Ectodermal cell (in vitro differentiated cells): Measurements from ENCODE around the gene MT1G.

Source experiments
- H3K27ac ChIP-seq: 2 replicates; pipeline ENCODE4 v1.7.0; 2013; ENCODE audit warnings: mild to moderate bottlenecking, low read depth, low read length; ENCODE audit not compliant: insufficient read depth, poor library complexity, severe bottlenecking
- H3K27me3 ChIP-seq: 2 replicates; pipeline ENCODE4 v1.7.0; 2013; ENCODE audit warnings: mild to moderate bottlenecking, low read length; ENCODE audit not compliant: insufficient read depth, control insufficient read depth, poor library complexity, severe bottlenecking
- H3K36me3 ChIP-seq: one replicate; pipeline ENCODE4 v1.7.0; 2013; ENCODE audit warnings: low read length; ENCODE audit not compliant: control insufficient read depth, insufficient read depth
- H3K4me1 ChIP-seq: one replicate; pipeline ENCODE4 v1.7.0; 2013; ENCODE audit warnings: low read length; ENCODE audit not compliant: control insufficient read depth, insufficient read depth
- H3K4me3 ChIP-seq: 2 replicates; pipeline ENCODE4 v1.7.0; 2013; ENCODE audit warnings: low read depth, low read length, control low read depth; ENCODE audit not compliant: insufficient read depth
- H3K9me3 ChIP-seq: 2 replicates; pipeline ENCODE4 v1.7.0; 2013; ENCODE audit warnings: mild to moderate bottlenecking, low read length, moderate library complexity; ENCODE audit not compliant: control insufficient read depth
- WGBS, 2 experiments: methylation state at CpG; one replicate each; pipeline ENCODE4 v1.1.7; 2013; ENCODE audit warnings: missing lambda C conversion rate in 2 of 2; 5-methylcytosine and 5-hydroxymethylcytosine counted together

Gene MT1G

DNA sequence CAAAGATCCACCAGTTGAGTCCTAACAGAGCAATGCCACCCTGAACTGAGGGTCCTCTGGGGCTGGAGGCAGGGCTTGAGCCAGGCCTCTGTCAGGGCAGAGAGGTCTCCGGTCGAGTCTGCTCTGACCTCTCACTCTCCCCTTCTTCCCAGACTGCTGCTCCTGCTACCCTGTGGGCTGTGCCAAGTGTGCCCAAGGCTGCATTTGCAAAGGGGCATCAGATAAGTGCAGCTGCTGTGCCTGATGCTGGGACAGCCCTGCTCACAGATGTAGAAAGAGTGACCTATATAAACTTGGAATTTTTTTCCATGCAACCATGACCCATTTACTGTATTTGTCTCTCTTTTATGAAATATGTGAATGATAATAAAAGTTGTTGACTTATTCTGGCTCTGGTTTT lies 18.6 kb downstream of the MT1G start:
- Histone ChIP-seq H3K4me1 (no peaks in the 10 kb centered on the region), H3K27ac (no peak overlapping the region), H3K9me3 (no peaks in the 10 kb centered on the region), H3K4me3 (no peak overlapping the region), H3K36me3 (no peaks in the 10 kb centered on the region), H3K27me3 (peaks cover 72% of the 10 kb centered on the region)
- 90 to 93% methylated on average over 2 of the region's 2 CpGs for WGBS, 2 experiments

DNA sequence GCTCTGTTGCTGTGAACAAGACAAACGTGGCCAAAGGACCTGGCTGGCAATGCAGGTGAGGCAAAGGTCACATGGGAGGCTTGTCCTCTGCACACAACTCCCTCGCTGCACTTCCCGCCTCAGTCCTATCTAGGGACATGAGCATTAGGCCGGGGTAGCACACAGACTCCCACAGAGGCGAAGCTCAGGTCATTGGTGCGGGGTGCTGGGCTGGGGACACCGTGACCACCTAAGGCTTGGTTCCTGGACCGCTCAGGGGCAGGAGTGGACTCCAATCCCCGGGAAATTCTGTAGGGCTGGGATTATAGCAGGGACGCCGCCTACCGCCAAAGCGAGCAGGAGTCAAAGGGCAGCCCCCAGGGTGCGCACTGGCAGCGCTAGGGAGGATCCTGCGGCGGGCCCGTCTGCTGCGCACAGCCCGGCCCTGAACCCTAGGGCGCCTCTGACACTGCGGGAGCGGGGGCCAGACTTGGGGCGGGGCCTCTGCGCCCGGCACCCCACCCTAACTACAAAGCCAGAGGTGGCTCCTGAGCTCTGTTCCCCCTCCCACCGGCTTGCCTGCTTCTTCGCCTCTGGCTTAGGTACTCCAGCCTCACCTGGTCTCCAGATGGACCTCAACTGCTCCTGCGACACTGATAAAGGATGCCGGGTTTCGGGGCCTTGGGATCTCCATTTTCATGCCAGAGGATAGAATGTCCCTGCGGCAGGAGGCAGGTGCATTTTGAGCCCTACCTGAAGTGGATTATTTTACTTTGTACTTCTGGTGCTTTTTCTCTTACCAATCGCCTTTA lies 20.0 kb downstream of the MT1G start:
- H3K27ac ChIP-seq = no peak overlapping the region
- no peaks in the 10 kb centered on the region for H3K36me3 ChIP-seq
- 48 to 52% methylated on average over 33 of the region's 33 CpGs for WGBS, 2 experiments
- no peak overlapping the region for H3K4me3 ChIP-seq
- H3K4me1 ChIP-seq = peaks cover 7% of the 10 kb centered on the region
- H3K9me3 ChIP-seq = no peaks in the 10 kb centered on the region
- peaks cover 83% of the 10 kb centered on the region for H3K27me3 ChIP-seq

DNA sequence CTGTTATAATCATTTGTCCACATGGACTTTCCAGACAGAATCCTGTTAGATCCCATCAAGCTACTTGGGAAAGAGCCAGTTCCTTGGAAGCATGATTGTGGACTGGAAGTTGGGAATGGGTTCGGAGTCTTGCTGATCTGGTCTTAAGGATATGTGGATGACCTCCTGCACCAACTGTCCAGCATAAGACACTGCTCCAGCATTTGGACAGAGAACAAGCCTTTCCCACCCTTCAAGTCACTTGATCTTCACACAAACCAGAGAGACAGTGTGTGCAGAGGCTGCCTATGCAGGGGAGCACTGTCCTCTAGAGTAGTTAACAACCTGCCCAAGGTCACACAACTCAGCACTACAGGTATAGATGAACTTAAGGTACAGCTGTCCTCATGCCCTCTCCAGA lies 22.0 kb downstream of the MT1G start:
- 0% methylated on average over 1 of the region's 1 CpG for WGBS, 2 experiments
- Histone ChIP-seq H3K9me3 (no peaks in the 10 kb centered on the region), H3K27ac (no peak overlapping the region), H3K27me3 (peaks cover 94% of the 10 kb centered on the region), H3K36me3 (no peaks in the 10 kb centered on the region), H3K4me1 (peaks cover 7% of the 10 kb centered on the region), H3K4me3 (no peak overlapping the region)

- 65 to 85% methylated on average over 1 of the region's 1 CpG for WGBS, 2 experiments
- Histone ChIP-seq H3K4me1 (peaks cover 7% of the 10 kb centered on the region), H3K36me3 (no peaks in the 10 kb centered on the region), H3K4me3 (no peak overlapping the region), H3K9me3 (no peaks in the 10 kb centered on the region), H3K27me3 (peaks cover 99% of the 10 kb centered on the region), H3K27ac (no peak overlapping the region)
Observed at GRCh38 chr16:56645311-56645710, 22.6 kb downstream of the MT1G start.

DNA sequence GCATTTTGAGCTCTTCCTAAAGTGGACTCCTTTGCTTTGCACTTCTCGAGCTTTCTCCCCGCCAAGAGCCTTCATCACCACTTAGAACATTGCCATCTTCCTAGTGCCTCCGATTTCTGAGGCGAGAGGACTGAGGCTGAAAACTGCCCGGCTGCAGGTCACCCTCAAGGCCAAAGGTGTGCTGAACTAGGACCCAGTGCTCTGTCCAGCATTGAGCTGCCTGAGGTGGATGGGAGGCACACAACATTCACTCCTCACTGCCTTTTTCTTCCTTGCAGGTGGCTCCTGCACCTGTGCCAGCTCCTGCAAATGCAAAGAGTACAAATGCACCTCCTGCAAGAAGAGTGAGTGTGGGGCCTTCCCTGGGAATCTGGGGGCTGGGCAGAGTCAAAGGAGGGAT lies 24.0 kb downstream of the MT1G start:
- H3K9me3 ChIP-seq = no peaks in the 10 kb centered on the region
- peaks cover 100% of the 10 kb centered on the region for H3K27me3 ChIP-seq
- no peaks in the 10 kb centered on the region for H3K36me3 ChIP-seq
- H3K4me3 ChIP-seq = no peak overlapping the region
- no peak overlapping the region for H3K27ac ChIP-seq
- 59 to 66% methylated on average over 5 of the region's 5 CpGs for WGBS, 2 experiments
- peaks cover 7% of the 10 kb centered on the region for H3K4me1 ChIP-seq

DNA sequence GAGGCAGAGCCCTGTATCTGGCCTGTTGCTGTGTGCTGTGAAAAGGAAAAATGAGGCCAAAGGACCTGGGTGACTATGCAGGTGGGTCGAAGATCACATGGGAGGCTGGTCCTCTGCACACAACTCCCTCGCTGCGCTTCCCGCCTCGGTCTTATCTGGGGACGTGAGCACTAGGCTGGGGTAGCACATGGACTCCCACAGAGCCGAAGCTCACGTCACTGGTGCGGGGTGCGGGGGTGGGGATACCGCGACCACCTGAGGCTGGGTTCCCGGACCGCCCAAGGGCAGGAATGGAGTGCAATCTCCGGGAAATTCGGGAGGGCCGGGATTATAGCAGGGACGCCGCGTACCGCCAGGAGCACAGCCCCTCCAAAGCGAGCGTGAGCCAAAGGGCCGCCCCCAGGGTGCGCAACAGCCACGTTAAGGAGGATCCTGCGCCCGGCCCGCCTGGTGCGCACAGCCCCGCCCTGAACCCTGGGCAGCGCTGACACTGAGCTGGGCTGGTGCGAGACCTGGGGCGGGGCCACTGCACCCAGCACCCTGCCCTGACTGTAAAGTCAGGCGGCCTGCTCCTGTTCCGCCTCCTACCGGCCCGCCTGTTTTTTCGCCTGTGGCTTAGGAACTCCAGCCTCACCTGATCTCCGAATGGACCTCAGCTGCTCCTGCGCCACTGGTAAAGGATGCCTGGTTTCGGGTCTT lies 24.6 kb downstream of the MT1G start:
- Histone ChIP-seq H3K4me1 (peaks cover 7% of the 10 kb centered on the region), H3K27me3 (peaks cover 100% of the 10 kb centered on the region), H3K9me3 (no peaks in the 10 kb centered on the region), H3K27ac (no peak overlapping the region), H3K4me3 (no peak overlapping the region), H3K36me3 (no peaks in the 10 kb centered on the region)
- WGBS, 2 experiments = 5 to 6% methylated on average over 42 of the region's 42 CpGs

DNA sequence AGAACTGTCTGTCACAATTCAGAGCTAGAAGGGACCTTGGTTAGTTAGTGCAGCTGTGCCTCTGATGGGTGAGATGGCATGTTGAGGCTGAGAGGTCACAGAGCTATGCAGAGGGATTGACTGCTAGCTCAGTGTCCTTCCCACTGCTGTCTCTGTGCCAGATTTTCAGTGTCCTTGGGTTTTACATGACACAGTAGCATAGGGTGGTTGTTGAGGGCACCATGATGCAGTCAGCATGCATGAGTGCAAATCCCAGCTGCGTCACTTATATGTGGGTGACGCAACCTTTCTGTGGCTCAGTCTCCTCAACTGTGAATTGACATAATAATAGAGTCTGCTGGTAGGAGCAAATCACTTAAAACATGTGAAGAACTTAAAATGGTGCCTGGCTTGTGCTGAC lies 26.7 kb downstream of the MT1G start:
- H3K27me3 ChIP-seq = peaks cover 100% of the 10 kb centered on the region
- WGBS, 2 experiments = 84 to 85% methylated on average over 2 of the region's 2 CpGs
- no peak overlapping the region for H3K4me3 ChIP-seq
- H3K27ac ChIP-seq = no peak overlapping the region
- H3K4me1 ChIP-seq = peaks cover 7% of the 10 kb centered on the region
- no peaks in the 10 kb centered on the region for H3K9me3 ChIP-seq
- no peaks in the 10 kb centered on the region for H3K36me3 ChIP-seq

- no peak overlapping the region for H3K27ac ChIP-seq
- H3K4me3 ChIP-seq = no peak overlapping the region
- peaks cover 100% of the 10 kb centered on the region for H3K27me3 ChIP-seq
- no peaks in the 10 kb centered on the region for H3K36me3 ChIP-seq
- 80 to 100% methylated on average over 1 of the region's 1 CpG for WGBS, 2 experiments
- no peaks in the 10 kb centered on the region for H3K9me3 ChIP-seq
- H3K4me1 ChIP-seq = peaks cover 7% of the 10 kb centered on the region
Observed at GRCh38 chr16:56640076-56640475, 27.8 kb downstream of the MT1G start.

DNA sequence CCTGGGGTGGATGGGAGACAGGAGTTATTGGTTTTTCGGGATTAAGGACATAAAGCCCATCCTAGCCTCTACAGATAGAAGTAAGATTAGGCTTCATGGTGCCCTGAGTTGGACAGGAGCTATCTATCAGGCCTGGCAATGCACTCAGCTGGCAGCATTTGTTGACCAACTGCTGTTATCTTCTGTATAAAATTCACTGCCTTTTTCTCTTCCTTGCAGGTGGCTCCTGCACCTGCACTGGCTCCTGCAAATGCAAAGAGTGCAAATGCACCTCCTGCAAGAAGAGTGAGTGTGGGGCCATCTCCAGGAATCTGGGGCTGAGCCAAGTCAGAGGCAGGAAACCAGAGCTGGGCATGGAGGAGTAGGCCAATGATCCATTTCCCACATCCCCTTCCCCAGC lies 28.8 kb downstream of the MT1G start:
- Histone ChIP-seq H3K9me3 (no peaks in the 10 kb centered on the region), H3K4me3 (no peak overlapping the region), H3K4me1 (peaks cover 7% of the 10 kb centered on the region), H3K27me3 (peaks cover 100% of the 10 kb centered on the region), H3K27ac (no peak overlapping the region), H3K36me3 (no peaks in the 10 kb centered on the region)
- WGBS, 2 experiments = 59 to 67% methylated on average over 1 of the region's 1 CpG

DNA sequence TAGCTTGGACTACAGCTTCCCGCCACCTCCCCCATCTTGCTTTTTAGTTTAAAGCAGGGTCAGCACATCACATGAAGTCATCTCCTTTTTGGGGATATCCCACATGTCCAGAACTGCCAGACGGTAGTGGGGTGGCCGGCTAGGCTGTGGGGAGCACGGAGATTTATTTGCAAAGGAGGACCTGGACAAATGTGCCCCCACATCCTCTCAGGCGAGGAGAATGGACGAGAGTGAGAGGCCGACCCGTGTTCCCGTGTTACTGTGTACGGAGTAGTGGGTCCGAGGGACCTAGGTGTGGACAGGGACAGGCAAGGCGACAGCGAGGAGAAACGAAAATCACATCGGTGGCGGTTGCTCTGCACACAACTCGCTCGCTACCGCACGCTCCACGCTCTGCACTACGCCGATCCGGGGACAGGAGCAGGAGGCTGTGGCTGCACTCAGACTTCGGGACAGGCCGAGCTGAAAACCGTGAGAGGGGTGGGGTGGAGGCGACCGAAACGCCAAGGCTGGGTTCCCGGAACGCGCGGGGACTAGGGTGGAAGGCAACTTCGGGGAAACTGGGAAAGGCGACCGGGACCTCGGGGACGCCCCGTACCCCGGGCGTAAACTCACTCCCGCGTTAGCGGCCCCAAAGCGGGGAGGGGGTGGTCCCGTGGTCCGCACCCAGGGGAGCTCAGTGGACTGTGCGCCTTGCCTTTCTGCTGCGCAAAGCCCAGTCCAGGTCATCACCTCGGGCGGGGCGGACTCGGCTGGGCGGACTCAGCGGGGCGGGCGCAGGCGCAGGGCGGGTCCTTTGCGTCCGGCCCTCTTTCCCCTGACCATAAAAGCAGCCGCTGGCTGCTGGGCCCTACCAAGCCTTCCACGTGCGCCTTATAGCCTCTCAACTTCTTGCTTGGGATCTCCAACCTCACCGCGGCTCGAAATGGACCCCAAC lies 29.8 kb downstream of the MT1G start, which contains the start of gene MT1A:
Gene MT1A (plus strand): TSS at position 853 of the 937 bp plus-strand sequence. CDS start 73 bp downstream, at position 926.
- peak within 1 kb of the TSS; percentile 23 for H3K4me3 ChIP-seq
- peaks cover 100% of the 10 kb centered on the region for H3K27me3 ChIP-seq
- no peak within 1 kb of the TSS for H3K27ac ChIP-seq
- H3K9me3 ChIP-seq = no peaks in the 10 kb centered on the region
- 2 to 3% methylated on average over 68 of the region's 68 CpGs for WGBS, 2 experiments
- no peaks in the 10 kb centered on the region for H3K4me1 ChIP-seq
- no peaks in the 10 kb centered on the region for H3K36me3 ChIP-seq
